SK-N-SH treated with all-trans-retinoic acid at 6 μM for 48 hours (cell line): ENCODE data around the gene PPWD1.

ENCODE experiments used
- ATAC-seq: fragments of 200-7000 bp; cut with Tn5 transposase; 3 replicates; pipeline ENCODE4 v1.9.1; 2020; ENCODE audit warnings: mild to moderate bottlenecking, moderate library complexity
- ARNTL ChIP-seq: fragments of 450-650 bp; formaldehyde crosslinking; IDR thresholded peaks from 2 replicates; pipeline ENCODE4 v1.5.0; 2020; ENCODE audit warnings: low read depth, mild to moderate bottlenecking, moderate library complexity, borderline replicate concordance
- BACH2 ChIP-seq: fragments of 250-450 bp; sonication (Bioruptor Pico); IDR thresholded peaks from 2 replicates; pipeline ENCODE4 v1.9.0; 2021; ENCODE audit warnings: mild to moderate bottlenecking, borderline replicate concordance
- CSDC2 ChIP-seq: fragments of 250-450 bp; sonication (Bioruptor Pico); IDR thresholded peaks from 2 replicates; pipeline ENCODE4 v1.5.0; 2020; ENCODE audit warnings: mild to moderate bottlenecking, moderate library complexity
- ESRRG ChIP-seq: fragments of 250-450 bp; sonication (Bioruptor Pico); IDR thresholded peaks from 2 replicates; pipeline ENCODE4 v1.6.1; 2021; ENCODE audit warnings: mild to moderate bottlenecking
- GLIS3 ChIP-seq: fragments of 250-450 bp; sonication (Bioruptor Pico); IDR thresholded peaks from 2 replicates; pipeline ENCODE4 v1.5.0; 2020; ENCODE audit warnings: mild to moderate bottlenecking, moderate library complexity
- ISL1 ChIP-seq: fragments of 250-450 bp; sonication (Bioruptor Pico); IDR thresholded peaks from 2 replicates; pipeline ENCODE4 v2.1.2; 2022; ENCODE audit warnings: mild to moderate bottlenecking, moderate library complexity
- OSR1 ChIP-seq: fragments of 250-450 bp; sonication (Bioruptor Pico); IDR thresholded peaks from 2 replicates; pipeline ENCODE4 v1.8.0; 2022; ENCODE audit warnings: moderate library complexity, mild to moderate bottlenecking, inconsistent platforms
- PPARA ChIP-seq: fragments of 250-450 bp; sonication (Bioruptor Pico); IDR thresholded peaks from 2 replicates; pipeline ENCODE4 v1.5.0; 2020; ENCODE audit warnings: mild to moderate bottlenecking, borderline replicate concordance
- RARB ChIP-seq: fragments of 250-450 bp; sonication (Bioruptor Pico); IDR thresholded peaks from 2 replicates; pipeline ENCODE4 v1.8.0; 2021; ENCODE audit warnings: mild to moderate bottlenecking, moderate library complexity
- TCF4 ChIP-seq: fragments of 250-450 bp; sonication (Bioruptor Pico); IDR thresholded peaks from 2 replicates; pipeline ENCODE4 v1.8.0; 2021; ENCODE audit warnings: mild to moderate bottlenecking, moderate library complexity, borderline replicate concordance
- TOX ChIP-seq: fragments of 250-450 bp; sonication (Bioruptor Pico); IDR thresholded peaks from 2 replicates; pipeline ENCODE4 v1.8.0; 2021; ENCODE audit warnings: mild to moderate bottlenecking, moderate library complexity, borderline replicate concordance
- ZC3H10 ChIP-seq: fragments of 250-450 bp; sonication (Bioruptor Pico); IDR thresholded peaks from 2 replicates; pipeline ENCODE4 v1.5.1; 2021; ENCODE audit warnings: mild to moderate bottlenecking, moderate library complexity
- ZFP3 ChIP-seq: fragments of 250-450 bp; sonication (Bioruptor Pico); IDR thresholded peaks from 2 replicates; pipeline ENCODE4 v1.5.0; 2020; ENCODE audit warnings: mild to moderate bottlenecking, moderate library complexity
- ZFP30 ChIP-seq: fragments of 450-650 bp; formaldehyde crosslinking; IDR thresholded peaks from 2 replicates; pipeline ENCODE4 v1.5.0; 2022; ENCODE audit warnings: mild to moderate bottlenecking, moderate library complexity
- ZNF565 ChIP-seq: fragments of 450-650 bp; formaldehyde crosslinking; conservative IDR thresholded peaks from 2 replicates; pipeline ENCODE4 v1.5.0; 2020; ENCODE audit warnings: low read depth, mild to moderate bottlenecking, moderate library complexity
- ZNF70 ChIP-seq: fragments of 450-650 bp; formaldehyde crosslinking; IDR thresholded peaks from 2 replicates; pipeline ENCODE4 v1.5.0; 2020; ENCODE audit warnings: mild to moderate bottlenecking, moderate library complexity
- ZNF8 ChIP-seq: fragments of 450-650 bp; formaldehyde crosslinking; IDR thresholded peaks from 2 replicates; pipeline ENCODE4 v1.5.0; 2020; ENCODE audit warnings: mild to moderate bottlenecking, moderate library complexity
- TF ChIP-seq, protein P1 (sequence below): fragments of 250-450 bp; sonication (Bioruptor Pico); IDR thresholded peaks from 2 replicates; pipeline ENCODE4 v1.5.0; 2020; ENCODE audit warnings: mild to moderate bottlenecking, moderate library complexity
- TF ChIP-seq, protein P2 (sequence below): fragments of 250-450 bp; sonication (Bioruptor Pico); IDR thresholded peaks from 2 replicates; pipeline ENCODE4 v1.8.0; 2020; ENCODE audit warnings: mild to moderate bottlenecking, moderate library complexity, borderline replicate concordance
- TF ChIP-seq, protein P3 (sequence below): fragments of 250-450 bp; sonication (Bioruptor Pico); IDR thresholded peaks from 2 replicates; pipeline ENCODE4 v1.8.0; 2021; ENCODE audit warnings: low read depth, mild to moderate bottlenecking, moderate library complexity, borderline replicate concordance
- TF ChIP-seq, protein P4 (sequence below): fragments of 250-450 bp; sonication (Bioruptor Pico); IDR thresholded peaks from 2 replicates; pipeline ENCODE4 v1.5.1; 2020; ENCODE audit warnings: low read depth, mild to moderate bottlenecking, moderate library complexity

PPWD1 gene

DNA sequence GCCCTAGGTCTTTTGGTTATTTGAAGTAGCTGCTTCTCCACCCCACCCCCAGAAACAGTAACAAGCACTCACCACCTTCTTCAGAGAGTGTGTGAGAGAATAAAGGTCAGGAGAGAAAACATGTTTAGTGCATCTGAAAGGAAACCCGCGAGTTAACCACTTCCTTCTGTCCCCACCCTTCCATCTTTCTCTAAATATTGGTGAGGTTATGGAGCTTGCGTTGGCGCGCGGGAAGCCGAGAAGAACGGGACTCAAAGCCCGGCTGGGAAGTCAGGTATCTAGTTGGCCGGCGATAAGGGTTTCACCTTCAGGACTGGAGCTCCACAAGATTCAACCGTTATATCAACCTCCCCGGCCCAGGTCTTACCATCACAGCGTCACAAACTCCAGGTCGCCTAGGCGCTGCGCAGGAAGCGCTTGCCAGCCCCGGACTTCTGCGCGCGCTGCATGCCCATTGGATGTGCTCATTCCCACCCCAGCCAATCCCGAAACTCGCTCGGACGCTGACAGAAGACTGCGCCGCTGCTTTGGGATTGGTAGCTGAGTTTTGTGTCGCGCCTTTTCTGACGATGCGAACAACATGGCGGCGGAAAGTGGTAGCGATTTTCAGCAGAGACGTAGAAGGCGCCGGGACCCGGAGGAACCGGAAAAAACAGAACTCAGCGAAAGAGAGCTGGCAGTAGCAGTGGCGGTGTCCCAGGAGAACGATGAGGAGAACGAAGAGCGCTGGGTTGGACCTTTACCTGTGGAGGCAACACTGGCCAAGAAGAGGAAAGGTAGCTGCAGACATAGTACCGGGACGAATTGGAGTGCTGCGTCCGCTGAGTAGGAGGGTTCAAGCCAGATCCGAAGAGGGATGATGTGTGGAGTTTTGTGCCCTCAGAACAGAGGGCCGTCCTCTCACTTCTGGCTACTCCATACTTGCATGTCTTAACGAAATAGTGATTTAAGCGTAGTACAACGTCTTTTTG is at the start of gene PPWD1, which contains the start of gene CENPK:
PPWD1 (plus strand) TSS at position 566 of the 971 bp plus-strand sequence; CDS start at position 581, 15 bp downstream.
CENPK (minus strand) TSS at position 438 of the 971 bp plus-strand sequence. CDS start 8,261 bp downstream, outside the sequence.
- peak; percentile 100 for ATAC-seq
- TF ChIP-seq TCF4 (CRISPR knock-in tag): no peak
- 0 out of 2 replicates have a peak, but pooled peaks have one; percentile 11 for TF ChIP-seq ZFP30 (CRISPR knock-in tag)
- no peak for TF ChIP-seq GLIS3 (CRISPR knock-in tag)
- TF ChIP-seq ZC3H10 (CRISPR knock-in tag): no peak
- TF ChIP-seq RARB (CRISPR knock-in tag): no peak
- TF ChIP-seq ZFP3: 0 out of 2 replicates have a peak, but pooled peaks have one; percentile 26
- TF ChIP-seq, protein P1, sequence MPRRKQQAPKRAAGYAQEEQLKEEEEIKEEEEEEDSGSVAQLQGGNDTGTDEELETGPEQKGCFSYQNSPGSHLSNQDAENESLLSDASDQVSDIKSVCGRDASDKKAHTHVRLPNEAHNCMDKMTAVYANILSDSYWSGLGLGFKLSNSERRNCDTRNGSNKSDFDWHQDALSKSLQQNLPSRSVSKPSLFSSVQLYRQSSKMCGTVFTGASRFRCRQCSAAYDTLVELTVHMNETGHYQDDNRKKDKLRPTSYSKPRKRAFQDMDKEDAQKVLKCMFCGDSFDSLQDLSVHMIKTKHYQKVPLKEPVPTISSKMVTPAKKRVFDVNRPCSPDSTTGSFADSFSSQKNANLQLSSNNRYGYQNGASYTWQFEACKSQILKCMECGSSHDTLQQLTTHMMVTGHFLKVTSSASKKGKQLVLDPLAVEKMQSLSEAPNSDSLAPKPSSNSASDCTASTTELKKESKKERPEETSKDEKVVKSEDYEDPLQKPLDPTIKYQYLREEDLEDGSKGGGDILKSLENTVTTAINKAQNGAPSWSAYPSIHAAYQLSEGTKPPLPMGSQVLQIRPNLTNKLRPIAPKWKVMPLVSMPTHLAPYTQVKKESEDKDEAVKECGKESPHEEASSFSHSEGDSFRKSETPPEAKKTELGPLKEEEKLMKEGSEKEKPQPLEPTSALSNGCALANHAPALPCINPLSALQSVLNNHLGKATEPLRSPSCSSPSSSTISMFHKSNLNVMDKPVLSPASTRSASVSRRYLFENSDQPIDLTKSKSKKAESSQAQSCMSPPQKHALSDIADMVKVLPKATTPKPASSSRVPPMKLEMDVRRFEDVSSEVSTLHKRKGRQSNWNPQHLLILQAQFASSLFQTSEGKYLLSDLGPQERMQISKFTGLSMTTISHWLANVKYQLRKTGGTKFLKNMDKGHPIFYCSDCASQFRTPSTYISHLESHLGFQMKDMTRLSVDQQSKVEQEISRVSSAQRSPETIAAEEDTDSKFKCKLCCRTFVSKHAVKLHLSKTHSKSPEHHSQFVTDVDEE (CRISPR knock-in tag): no peak

DNA sequence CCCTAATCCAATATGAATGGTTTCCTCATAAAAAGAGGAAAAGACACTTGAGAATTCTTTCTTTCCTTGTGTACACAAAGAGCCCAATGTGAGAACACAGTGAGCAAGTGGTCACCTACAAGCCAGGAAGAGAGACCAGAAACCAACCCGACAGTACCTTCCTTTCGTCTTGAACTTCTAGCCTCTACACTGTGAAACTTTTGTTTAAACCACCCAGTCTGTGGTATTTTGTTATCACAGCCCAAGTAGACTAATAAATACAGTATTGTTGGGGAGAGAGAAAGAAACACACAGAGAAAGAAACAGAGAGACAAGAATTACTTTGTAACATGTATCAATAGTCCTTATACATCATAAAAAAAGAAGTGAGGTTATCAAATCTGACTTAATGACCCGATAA is 37.4 kb upstream of the PPWD1 start:
- ATAC-seq: no peak
- TF ChIP-seq ZC3H10 (CRISPR knock-in tag) (no peak), OSR1 (no peak), BACH2 (CRISPR knock-in tag) (no peak), ARNTL (no peak), ZNF565 (no peak), ZNF8 (no peak), PPARA (CRISPR knock-in tag) (no peak), ZNF70 (CRISPR knock-in tag) (no peak), ZFP3 (no peak), ESRRG (no peak), ZFP30 (CRISPR knock-in tag) (no peak), RARB (CRISPR knock-in tag) (no peak), TCF4 (CRISPR knock-in tag) (no peak), TOX (CRISPR knock-in tag) (no peak), CSDC2 (CRISPR knock-in tag) (no peak), ISL1 (CRISPR knock-in tag) (no peak)
- TF ChIP-seq, protein P2, sequence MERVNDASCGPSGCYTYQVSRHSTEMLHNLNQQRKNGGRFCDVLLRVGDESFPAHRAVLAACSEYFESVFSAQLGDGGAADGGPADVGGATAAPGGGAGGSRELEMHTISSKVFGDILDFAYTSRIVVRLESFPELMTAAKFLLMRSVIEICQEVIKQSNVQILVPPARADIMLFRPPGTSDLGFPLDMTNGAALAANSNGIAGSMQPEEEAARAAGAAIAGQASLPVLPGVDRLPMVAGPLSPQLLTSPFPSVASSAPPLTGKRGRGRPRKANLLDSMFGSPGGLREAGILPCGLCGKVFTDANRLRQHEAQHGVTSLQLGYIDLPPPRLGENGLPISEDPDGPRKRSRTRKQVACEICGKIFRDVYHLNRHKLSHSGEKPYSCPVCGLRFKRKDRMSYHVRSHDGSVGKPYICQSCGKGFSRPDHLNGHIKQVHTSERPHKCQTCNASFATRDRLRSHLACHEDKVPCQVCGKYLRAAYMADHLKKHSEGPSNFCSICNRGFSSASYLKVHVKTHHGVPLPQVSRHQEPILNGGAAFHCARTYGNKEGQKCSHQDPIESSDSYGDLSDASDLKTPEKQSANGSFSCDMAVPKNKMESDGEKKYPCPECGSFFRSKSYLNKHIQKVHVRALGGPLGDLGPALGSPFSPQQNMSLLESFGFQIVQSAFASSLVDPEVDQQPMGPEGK (CRISPR knock-in tag): no peak
- TF ChIP-seq, protein P3, sequence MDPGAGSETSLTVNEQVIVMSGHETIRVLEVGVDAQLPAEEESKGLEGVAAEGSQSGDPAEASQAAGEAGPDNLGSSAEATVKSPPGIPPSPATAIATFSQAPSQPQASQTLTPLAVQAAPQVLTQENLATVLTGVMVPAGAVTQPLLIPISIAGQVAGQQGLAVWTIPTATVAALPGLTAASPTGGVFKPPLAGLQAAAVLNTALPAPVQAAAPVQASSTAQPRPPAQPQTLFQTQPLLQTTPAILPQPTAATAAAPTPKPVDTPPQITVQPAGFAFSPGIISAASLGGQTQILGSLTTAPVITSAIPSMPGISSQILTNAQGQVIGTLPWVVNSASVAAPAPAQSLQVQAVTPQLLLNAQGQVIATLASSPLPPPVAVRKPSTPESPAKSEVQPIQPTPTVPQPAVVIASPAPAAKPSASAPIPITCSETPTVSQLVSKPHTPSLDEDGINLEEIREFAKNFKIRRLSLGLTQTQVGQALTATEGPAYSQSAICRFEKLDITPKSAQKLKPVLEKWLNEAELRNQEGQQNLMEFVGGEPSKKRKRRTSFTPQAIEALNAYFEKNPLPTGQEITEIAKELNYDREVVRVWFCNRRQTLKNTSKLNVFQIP (CRISPR knock-in tag): no peak
- TF ChIP-seq, protein P1 (CRISPR knock-in tag): no peak
- TF ChIP-seq, protein P4, sequence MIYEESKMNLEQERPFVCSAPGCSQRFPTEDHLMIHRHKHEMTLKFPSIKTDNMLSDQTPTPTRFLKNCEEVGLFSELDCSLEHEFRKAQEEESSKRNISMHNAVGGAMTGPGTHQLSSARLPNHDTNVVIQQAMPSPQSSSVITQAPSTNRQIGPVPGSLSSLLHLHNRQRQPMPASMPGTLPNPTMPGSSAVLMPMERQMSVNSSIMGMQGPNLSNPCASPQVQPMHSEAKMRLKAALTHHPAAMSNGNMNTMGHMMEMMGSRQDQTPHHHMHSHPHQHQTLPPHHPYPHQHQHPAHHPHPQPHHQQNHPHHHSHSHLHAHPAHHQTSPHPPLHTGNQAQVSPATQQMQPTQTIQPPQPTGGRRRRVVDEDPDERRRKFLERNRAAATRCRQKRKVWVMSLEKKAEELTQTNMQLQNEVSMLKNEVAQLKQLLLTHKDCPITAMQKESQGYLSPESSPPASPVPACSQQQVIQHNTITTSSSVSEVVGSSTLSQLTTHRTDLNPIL (CRISPR knock-in tag): no peak
